ENCODE results near the gene QSOX2.

QSOX2 gene

DNA sequence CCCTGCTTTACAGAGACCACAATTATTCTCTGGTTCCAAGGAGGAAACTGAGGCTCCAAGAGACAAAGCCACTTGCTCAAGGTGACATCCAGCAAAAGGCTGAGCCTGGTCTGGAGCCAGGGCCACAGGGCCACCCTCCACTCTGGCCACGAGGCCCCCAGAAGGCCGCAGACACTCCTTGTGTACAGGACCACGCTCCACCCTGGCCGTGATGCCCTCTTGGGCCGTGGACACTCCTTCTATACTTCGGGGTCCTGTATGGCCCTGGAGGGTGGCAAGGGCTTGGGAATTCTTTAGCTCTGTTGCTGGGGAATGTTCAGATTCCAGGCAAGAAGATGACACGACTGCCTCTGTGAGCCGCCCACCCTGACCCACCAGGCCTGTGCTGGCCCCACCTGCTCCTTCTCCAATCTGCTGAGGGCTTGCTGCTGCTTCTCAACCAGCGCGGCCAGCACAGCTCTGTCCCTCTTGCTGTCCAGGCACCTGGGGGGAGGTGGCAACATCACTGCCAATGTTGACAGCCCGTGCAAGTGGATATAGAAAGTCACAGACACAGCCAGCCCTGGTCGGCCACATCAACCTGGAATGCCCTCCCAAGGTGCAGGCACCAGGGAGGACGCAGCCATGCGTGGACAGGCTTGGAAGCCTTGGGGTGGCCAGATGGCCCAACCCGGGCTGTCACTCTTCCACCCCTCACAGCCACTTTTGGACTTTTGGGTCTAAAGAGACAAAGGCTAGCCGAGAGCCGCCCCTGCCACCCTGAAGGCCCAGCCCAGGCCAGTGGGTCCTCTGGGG lies 20.1 kb upstream of the QSOX2 start:
- no peak for DNase-seq (ENCODE audit: low read depth, low spot score)

- DNase-seq (ENCODE audit: low read depth, low spot score) = no peak
Observed at GRCh38 chr9:136264441-136265405, 19.1 kb upstream of the QSOX2 start.

DNA sequence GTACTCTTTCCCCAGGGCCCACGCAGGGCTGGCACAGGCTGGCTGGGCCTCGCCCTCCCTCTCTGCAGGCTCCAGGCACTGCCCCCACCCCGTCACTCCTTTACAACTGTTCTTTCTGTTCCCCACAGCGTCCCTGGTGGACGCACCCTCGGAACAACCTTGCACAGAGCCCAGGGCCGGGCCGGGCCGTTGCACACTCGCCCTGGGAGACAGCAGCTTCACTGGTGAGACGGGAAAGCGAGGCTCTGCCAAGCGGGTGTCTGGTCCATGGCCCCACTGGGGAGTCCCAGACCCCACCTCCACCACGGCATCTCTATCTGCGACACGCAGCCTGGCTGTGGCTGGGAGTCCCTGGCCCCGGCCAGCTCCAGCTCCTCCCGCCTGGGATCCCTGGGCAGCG lies 18.4 kb upstream of the QSOX2 start:
- DNase-seq (ENCODE audit: low read depth, low spot score) = no peak

DNA sequence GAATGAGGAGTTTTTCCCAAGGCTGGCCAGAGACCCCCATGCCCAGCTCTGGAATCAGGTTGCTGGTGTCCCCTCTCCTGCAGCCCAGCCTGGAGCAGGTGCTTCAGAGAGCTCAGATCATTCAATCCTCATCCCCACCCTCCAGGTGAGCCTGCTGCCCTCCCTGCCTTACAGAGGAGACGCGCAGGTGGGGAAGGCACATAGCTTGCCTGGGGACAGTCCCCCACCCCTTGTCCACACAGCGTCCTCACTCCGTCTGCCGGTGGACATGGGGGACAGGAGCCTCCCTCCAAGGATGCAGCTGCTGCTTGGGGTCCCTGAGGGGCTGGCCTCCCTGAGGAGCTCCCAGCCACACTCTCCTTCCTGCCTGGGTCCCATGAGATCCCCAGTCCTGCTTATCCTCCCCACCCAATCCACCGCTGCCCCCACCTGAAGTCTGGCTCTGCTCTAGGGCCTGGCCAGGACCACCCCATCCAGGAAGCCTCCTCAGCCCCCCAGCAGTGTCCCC lies 17.1 kb upstream of the QSOX2 start:
- DNase-seq (ENCODE audit: low read depth, low spot score) = no peak

DNA sequence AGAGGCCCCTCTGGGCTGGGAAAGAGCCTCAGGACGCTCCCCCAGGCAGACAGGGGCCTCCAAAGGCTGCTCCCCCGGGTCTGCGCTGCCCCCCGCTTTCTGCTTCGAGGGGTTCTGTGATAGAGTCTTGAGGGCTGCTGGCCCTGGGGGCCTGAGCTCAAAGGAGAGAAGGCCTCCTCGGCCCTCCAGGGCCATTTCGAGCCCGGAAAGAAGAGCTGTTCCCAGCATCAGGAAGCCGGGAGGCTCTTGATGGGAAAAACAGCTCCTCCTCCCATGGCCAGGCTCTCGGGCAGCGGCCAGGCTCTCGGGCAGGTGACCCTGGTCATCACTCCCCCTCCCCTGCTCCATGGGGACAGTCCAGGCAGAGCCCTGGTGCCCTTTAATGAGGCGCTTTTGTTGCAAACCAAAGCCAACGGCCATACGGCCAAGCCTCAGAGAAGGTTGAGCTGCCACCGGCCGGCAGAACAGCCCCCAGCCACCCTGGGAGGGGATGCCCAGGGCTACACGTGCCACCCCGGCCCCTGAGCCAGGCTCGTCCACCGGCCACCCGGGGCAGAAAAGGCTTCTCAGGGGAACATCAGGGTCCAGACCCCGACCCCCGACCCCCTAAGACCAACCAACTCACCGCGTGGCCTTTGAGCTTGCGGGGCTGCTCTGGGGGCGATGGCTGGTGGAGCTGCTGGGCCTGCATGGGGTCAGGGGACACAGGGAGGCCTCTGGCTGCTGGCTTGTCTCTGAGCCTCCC lies 16.2 kb upstream of the QSOX2 start:
- DNase-seq (ENCODE audit: low read depth, low spot score) = no peak

DNA sequence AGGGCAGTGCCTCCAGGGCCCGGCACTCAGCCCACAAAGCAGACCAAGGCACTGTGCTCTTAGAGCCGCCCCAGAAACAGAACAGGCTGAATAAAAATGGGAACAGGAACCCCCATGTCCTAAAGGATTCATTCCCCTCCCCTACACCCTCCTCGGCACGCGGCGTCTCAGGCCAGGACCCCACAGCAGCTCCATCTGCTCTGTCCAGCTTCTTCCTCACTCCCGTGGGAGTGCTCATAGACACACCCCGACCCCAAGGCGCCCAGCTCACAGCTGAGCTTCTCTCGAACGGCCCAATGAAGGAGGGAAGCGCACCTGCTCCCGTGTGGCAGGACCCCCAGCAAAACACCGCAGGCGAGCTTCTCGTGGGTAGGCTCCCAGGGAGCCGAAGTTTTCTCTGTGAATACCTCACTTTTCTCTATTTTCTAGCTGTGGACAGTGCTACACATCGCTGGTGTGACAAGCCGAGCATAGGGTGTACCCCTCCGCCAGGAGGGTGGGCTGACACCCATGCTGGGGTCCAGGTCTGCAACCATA lies 15.4 kb upstream of the QSOX2 start:
- DNase-seq (ENCODE audit: low read depth, low spot score) = no peak

DNA sequence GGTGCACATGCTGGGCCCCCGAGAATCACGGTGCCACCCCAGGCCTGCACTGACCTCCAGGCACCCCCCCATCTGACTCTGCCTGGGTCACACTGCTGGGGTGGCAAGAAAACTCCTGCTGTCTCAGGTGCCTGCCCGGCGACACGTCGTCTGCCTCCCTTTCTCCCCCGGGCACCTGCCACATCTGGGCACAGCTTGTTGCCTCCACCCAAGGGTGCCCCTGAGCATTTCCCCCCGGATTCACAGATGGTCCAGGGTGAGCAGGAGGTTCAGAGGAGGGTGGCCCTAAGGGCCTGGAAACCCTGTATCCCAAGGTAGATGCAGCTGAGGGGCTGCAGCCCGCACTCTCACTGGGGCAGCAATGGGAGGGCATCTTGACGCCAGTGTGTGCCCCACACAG lies 14.9 kb upstream of the QSOX2 start:
- no peak for DNase-seq (ENCODE audit: low read depth, low spot score)

DNA sequence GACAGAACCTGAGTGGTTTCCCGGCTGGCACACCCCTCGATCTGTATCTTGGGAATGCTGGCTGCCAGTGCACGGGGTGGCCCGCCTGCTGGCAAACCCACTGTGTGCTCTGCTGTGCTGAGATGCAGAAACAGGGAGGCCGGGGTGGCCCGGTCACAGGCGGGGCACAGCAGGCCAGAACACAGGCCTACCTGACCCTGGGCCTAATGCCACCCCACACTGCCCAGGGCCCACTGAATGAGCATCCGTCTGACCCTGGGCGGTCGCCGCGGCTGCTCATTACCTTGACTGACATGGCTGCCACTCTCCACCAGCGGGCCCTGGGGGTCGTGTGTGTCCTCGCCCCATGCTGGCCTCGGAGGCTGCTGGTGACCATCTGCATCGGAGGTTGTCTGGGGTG lies 14.2 kb upstream of the QSOX2 start:
- no peak for DNase-seq (ENCODE audit: low read depth, low spot score)

DNA sequence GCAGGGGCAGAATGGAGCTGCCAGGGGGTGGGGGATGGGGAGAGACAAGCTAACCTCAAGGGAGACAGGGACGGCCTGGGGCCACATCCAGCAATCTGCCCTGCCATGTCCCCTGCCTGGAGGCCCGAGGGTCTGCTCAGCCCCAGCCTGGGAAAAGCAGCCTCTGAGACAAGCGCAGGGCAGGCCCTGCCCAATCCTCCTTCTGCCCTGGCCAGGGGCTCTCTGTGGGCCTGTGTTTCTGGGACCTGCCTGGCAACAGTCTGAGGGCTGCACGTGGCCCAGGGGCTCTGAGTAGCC lies 13.9 kb upstream of the QSOX2 start:
- DNase-seq (ENCODE audit: low read depth, low spot score) = no peak

GRCh38 chr9:136258786-136259516 lies 13.3 kb upstream of the QSOX2 start:
- DNase-seq (ENCODE audit: low read depth, low spot score) = no peak

- no peak for DNase-seq (ENCODE audit: low read depth, low spot score)
Observed at GRCh38 chr9:136258299-136258625, 12.7 kb upstream of the QSOX2 start.

GRCh38 chr9:136257381-136258298 lies 12.0 kb upstream of the QSOX2 start:
- no peak for DNase-seq (ENCODE audit: low read depth, low spot score)

GRCh38 chr9:136255896-136256890 lies 10.6 kb upstream of the QSOX2 start:
- no peak for DNase-seq (ENCODE audit: low read depth, low spot score)

GRCh38 chr9:136255166-136255538 lies 9.5 kb upstream of the QSOX2 start:
- DNase-seq (ENCODE audit: low read depth, low spot score) = no peak

DNA sequence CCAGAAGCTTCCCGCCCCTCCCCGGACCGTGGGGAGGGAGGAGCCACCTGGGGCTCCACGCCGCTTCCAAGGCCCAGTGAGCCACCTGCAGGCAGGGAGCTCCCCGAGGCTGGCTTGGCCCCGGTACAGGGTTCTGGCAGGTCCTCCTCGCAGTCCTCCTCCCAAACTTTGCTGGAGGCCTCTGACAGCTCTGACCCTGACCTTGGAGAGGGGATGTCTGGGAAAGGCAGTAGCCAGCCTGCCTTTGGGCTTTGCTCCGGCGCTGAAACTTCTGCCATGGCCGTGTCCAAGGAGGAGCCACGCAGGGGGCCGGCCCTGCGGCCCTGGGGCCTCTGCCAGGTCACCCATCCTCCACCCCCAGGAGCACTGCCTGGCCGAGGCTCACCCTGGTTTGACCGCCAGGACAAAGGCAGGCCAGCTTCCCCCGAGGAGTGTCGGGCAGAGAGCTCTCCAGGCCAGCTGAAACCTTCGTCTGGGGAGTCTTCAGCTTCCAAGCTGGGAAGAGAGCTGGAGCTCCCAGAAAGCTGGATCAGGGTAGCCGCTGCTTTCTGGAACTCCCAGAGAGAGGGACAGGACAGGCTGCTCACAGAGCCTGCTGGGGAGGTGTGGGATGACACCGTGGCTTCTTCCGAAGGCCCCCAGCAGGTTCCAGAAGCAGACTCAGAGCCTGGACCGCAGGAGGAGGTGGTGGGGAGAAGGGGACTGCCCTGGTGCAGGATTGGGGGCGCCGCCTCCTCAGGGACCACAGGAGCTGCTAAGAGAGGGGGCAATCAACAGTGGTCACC lies 9.0 kb upstream of the QSOX2 start:
- no peak for DNase-seq (ENCODE audit: low read depth, low spot score)

- DNase-seq (ENCODE audit: low read depth, low spot score) = no peak
Observed at GRCh38 chr9:136253246-136254130, 7.9 kb upstream of the QSOX2 start.

- DNase-seq (ENCODE audit: low read depth, low spot score) = no peak
Observed at GRCh38 chr9:136252846-136253245, 7.2 kb upstream of the QSOX2 start.

Data from smooth muscle cell of the brain vasculature (primary cell).